H1 (cell line): ENCODE measurements around the gene CCDC89. TPM values are rescaled to one million over a fixed set of nuclear protein-coding genes. Genes with fewer than 3 reads are reported as not detected.

Experiments used
- HDAC2 ChIP-seq, 2 experiments: fragments of 300-600 bp in 1 of 2; sonication (generic) in 1 of 2; IDR thresholded peaks; 2 replicates each; pipeline ENCODE4 v1.6.1; 2011 to 2012; ENCODE audit warnings: low read depth in 2 of 2, low read length in 2 of 2, mild to moderate bottlenecking in 2 of 2, moderate library complexity in 2 of 2, borderline replicate concordance in 1 of 2, inconsistent platforms in 1 of 2
- KDM4A ChIP-seq: IDR thresholded peaks from one replicate; pipeline ENCODE4 v1.7.1; 2012; ENCODE audit warnings: low read depth, mild to moderate bottlenecking, moderate library complexity, low read length, inconsistent platforms; ENCODE audit not compliant: severe bottlenecking
- POLR2AphosphoS5 ChIP-seq: IDR thresholded peaks from 2 replicates; pipeline ENCODE4 v1.6.1; 2011; ENCODE audit warnings: low read depth, low read length
- RAD21 ChIP-seq, 2 experiments: IDR thresholded peaks in 1 of 2; conservative IDR thresholded peaks in 1 of 2; 2 replicates each; pipeline ENCODE4 v1.6.1; 2011; ENCODE audit warnings: low read depth in 2 of 2, low read length in 2 of 2, improper control_type of control experiment in 1 of 2, inconsistent platforms in 1 of 2, mild to moderate bottlenecking in 1 of 2, moderate library complexity in 1 of 2
- RXRA ChIP-seq: IDR thresholded peaks from 2 replicates; pipeline ENCODE4 v1.6.1; 2011; ENCODE audit warnings: low read depth, mild to moderate bottlenecking, low read length, moderate library complexity; ENCODE audit not compliant: insufficient read depth
- SRF ChIP-seq: IDR thresholded peaks from 2 replicates; pipeline ENCODE4 v1.6.1; 2011; ENCODE audit warnings: mild to moderate bottlenecking, low read depth, low read length, moderate library complexity
- polyA plus RNA-seq, 7 experiments: library from polyadenylated mRNA; depleted of rRNA in 3 of 7; stranded (reverse) in 5 of 7; unstranded in 2 of 7; fragments of >200 nt in 5 of 7; fragments of 200-250 nt in 2 of 7; gene quantifications; 1 replicate in 5 of 7; 2 replicates in 1 of 7; 4 replicates in 1 of 7; pipeline versions ENCODE4 v1.2.1 to v1.2.3, GENCODE V29; 2011 to 2013; ENCODE audit warnings: missing spikeins in 2 of 7, mixed read lengths in 2 of 7
- total RNA-seq: library from RNA; stranded (reverse); fragmentation: NEBNext Ultra II Directional; extraction: Animal tissue kit (Norgen Biotek cat#: 25700); gene quantifications from 2 replicates; pipeline ENCODE4 v1.2.1, GENCODE V29; 2021
- TF ChIP-seq, protein P1 (sequence below): fragments of 300-600 bp; sonication (generic); IDR thresholded peaks from 2 replicates; pipeline ENCODE4 v1.7.1; 2012; ENCODE audit warnings: low read length, moderate library complexity, mild to moderate bottlenecking, inconsistent platforms; ENCODE audit not compliant: insufficient replicate concordance
- TF ChIP-seq, protein P2 (sequence below): IDR thresholded peaks from 2 replicates; pipeline ENCODE4 v1.6.1; 2011; ENCODE audit warnings: low read length, improper control_type of control experiment

Gene CCDC89
- total and polyA plus RNA-seq, 2 of the 8 experiments (the other 6 are each of a cell fraction or from before 2014, with no cell fraction given): not detected

DNA sequence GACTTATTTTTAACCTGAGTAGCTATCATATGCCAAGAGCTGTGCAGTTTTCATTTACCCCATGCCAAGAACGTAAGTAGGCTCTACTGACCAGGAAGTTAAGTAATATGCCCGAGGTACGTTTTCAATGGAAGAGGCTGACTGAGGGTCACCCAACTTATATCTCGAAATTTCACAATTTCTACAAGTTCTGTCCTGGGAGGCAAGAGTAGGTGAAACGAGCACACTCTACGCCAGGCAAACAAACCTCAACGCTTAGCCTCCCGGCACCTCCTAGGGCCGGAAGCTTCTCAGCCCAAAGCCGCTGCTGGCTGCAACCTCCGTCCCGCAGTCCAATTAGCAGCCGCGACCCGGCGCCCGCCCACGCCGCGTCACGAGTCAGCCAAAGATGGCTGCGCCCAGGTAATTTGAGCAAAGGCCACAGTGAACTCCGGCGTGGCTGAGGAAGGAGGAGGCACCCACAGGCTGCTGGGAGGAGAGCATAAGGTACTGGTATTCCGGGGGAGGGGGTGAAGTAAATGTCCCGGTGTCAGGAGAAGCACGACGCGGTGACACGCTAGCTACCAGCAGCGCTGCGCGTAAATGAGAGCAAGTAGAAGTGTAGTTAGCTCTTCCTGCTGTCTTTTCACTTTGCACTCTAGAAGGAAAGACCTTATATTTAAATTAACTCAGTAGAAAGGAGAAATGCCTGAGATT is 38.2 kb downstream of the CCDC89 start, which contains the start of gene TMEM126A (continued):
- TF ChIP-seq, protein P1, sequence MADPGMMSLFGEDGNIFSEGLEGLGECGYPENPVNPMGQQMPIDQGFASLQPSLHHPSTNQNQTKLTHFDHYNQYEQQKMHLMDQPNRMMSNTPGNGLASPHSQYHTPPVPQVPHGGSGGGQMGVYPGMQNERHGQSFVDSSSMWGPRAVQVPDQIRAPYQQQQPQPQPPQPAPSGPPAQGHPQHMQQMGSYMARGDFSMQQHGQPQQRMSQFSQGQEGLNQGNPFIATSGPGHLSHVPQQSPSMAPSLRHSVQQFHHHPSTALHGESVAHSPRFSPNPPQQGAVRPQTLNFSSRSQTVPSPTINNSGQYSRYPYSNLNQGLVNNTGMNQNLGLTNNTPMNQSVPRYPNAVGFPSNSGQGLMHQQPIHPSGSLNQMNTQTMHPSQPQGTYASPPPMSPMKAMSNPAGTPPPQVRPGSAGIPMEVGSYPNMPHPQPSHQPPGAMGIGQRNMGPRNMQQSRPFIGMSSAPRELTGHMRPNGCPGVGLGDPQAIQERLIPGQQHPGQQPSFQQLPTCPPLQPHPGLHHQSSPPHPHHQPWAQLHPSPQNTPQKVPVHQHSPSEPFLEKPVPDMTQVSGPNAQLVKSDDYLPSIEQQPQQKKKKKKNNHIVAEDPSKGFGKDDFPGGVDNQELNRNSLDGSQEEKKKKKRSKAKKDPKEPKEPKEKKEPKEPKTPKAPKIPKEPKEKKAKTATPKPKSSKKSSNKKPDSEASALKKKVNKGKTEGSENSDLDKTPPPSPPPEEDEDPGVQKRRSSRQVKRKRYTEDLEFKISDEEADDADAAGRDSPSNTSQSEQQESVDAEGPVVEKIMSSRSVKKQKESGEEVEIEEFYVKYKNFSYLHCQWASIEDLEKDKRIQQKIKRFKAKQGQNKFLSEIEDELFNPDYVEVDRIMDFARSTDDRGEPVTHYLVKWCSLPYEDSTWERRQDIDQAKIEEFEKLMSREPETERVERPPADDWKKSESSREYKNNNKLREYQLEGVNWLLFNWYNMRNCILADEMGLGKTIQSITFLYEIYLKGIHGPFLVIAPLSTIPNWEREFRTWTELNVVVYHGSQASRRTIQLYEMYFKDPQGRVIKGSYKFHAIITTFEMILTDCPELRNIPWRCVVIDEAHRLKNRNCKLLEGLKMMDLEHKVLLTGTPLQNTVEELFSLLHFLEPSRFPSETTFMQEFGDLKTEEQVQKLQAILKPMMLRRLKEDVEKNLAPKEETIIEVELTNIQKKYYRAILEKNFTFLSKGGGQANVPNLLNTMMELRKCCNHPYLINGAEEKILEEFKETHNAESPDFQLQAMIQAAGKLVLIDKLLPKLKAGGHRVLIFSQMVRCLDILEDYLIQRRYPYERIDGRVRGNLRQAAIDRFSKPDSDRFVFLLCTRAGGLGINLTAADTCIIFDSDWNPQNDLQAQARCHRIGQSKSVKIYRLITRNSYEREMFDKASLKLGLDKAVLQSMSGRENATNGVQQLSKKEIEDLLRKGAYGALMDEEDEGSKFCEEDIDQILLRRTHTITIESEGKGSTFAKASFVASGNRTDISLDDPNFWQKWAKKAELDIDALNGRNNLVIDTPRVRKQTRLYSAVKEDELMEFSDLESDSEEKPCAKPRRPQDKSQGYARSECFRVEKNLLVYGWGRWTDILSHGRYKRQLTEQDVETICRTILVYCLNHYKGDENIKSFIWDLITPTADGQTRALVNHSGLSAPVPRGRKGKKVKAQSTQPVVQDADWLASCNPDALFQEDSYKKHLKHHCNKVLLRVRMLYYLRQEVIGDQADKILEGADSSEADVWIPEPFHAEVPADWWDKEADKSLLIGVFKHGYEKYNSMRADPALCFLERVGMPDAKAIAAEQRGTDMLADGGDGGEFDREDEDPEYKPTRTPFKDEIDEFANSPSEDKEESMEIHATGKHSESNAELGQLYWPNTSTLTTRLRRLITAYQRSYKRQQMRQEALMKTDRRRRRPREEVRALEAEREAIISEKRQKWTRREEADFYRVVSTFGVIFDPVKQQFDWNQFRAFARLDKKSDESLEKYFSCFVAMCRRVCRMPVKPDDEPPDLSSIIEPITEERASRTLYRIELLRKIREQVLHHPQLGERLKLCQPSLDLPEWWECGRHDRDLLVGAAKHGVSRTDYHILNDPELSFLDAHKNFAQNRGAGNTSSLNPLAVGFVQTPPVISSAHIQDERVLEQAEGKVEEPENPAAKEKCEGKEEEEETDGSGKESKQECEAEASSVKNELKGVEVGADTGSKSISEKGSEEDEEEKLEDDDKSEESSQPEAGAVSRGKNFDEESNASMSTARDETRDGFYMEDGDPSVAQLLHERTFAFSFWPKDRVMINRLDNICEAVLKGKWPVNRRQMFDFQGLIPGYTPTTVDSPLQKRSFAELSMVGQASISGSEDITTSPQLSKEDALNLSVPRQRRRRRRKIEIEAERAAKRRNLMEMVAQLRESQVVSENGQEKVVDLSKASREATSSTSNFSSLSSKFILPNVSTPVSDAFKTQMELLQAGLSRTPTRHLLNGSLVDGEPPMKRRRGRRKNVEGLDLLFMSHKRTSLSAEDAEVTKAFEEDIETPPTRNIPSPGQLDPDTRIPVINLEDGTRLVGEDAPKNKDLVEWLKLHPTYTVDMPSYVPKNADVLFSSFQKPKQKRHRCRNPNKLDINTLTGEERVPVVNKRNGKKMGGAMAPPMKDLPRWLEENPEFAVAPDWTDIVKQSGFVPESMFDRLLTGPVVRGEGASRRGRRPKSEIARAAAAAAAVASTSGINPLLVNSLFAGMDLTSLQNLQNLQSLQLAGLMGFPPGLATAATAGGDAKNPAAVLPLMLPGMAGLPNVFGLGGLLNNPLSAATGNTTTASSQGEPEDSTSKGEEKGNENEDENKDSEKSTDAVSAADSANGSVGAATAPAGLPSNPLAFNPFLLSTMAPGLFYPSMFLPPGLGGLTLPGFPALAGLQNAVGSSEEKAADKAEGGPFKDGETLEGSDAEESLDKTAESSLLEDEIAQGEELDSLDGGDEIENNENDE: no peak
- TF ChIP-seq POLR2AphosphoS5: peak; percentile 94
- peak; percentile 61 to 76; a peak in 2 of 4 replicates for TF ChIP-seq HDAC2 (IDR thresholded peaks at IDR 0.05; ENCODE audit: borderline replicate concordance in 1 of 2, low read depth in 2 of 2, low read length in 2 of 2)
- TF ChIP-seq RAD21 (IDR thresholded peaks at IDR 0.05 in 1 of 2, conservative IDR thresholded peaks at IDR 0.05 in 1 of 2; ENCODE audit: low read depth in 2 of 2, low read length in 2 of 2): peak; percentile 1 to 7; a peak in 1 of 4 replicates
- TF ChIP-seq RXRA: no peak
- no peak for TF ChIP-seq KDM4A
- TF ChIP-seq, protein P2, sequence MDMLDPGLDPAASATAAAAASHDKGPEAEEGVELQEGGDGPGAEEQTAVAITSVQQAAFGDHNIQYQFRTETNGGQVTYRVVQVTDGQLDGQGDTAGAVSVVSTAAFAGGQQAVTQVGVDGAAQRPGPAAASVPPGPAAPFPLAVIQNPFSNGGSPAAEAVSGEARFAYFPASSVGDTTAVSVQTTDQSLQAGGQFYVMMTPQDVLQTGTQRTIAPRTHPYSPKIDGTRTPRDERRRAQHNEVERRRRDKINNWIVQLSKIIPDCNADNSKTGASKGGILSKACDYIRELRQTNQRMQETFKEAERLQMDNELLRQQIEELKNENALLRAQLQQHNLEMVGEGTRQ: no peak; the same call in 1 of the 2 replicates
- no peak for TF ChIP-seq SRF
